Cardiac fibroblast (primary cell): ENCODE measurements around the gene CCNB1IP1.
"Not testable (repeated sequence)": the region's sequence is repeated elsewhere in the genome, so short reads cannot be mapped to it uniquely, and the experiment has no call there.

Source experiments
- DNase-seq, 2 donors: peaks; one replicate each; pipeline versions ENCODE4 v3.0.0 to v3.0.0-alpha.2; 2010; ENCODE audit warnings: low read depth in 2 of 2
- H3K4me3 ChIP-seq, 2 donors: replicated peaks in 1 of 2; 1 replicate in 1 of 2; 2 replicates in 1 of 2; pipeline ENCODE4 v1.5.1; 2011; ENCODE audit warnings: low read depth in 2 of 2, low read length in 2 of 2, mild to moderate bottlenecking in 2 of 2, moderate library complexity in 1 of 2
- TF ChIP-seq, protein P1 (sequence below): IDR thresholded peaks from one replicate; pipeline ENCODE4 v1.5.1; 2011; ENCODE audit warnings: low read depth, mild to moderate bottlenecking, low read length, inconsistent platforms

The CCNB1IP1 gene

DNA sequence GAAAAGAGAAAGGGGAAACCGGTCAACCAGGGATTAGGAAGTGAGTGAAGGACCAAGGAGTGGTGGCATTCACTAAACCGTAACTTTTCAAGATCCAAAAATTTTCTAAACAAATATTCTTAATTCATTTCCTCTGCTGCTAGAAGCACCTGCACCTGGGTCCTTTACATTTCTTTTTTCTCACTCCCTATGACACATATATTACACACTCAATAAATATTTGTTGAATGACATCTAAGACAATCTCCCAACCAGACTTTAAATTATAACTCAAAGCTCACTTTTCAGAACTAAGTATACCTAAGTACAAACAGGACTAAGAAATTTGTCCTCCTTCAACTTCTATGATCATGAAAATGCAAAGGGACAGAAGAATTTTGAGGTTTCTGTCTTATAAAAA is 38.4 kb downstream of the CCNB1IP1 start:
- no peak overlapping the region for H3K4me3 ChIP-seq
- no peak for DNase-seq
- TF ChIP-seq, protein P1, sequence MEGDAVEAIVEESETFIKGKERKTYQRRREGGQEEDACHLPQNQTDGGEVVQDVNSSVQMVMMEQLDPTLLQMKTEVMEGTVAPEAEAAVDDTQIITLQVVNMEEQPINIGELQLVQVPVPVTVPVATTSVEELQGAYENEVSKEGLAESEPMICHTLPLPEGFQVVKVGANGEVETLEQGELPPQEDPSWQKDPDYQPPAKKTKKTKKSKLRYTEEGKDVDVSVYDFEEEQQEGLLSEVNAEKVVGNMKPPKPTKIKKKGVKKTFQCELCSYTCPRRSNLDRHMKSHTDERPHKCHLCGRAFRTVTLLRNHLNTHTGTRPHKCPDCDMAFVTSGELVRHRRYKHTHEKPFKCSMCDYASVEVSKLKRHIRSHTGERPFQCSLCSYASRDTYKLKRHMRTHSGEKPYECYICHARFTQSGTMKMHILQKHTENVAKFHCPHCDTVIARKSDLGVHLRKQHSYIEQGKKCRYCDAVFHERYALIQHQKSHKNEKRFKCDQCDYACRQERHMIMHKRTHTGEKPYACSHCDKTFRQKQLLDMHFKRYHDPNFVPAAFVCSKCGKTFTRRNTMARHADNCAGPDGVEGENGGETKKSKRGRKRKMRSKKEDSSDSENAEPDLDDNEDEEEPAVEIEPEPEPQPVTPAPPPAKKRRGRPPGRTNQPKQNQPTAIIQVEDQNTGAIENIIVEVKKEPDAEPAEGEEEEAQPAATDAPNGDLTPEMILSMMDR: no peak

DNA sequence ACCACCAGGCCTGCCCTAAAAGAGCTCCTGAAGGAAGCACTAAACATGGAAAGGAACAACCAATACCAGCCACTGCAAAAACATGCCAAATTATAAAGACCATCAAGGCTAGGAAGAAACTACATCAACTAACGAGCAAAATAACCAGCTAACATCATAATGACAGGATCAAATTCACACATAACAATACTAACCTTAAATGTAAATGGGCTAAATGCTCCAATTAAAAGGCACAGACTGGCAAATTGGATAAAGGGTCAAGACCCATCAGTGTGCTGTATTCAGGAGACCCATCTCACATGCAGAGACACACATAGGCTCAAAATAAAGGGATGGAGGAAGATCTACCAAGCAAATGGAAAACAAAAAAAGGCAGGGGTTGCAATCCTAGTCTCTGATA is 51.1 kb downstream of the CCNB1IP1 start:
- DNase-seq, H3K4me3 ChIP-seq: not testable (repeated sequence)

DNA sequence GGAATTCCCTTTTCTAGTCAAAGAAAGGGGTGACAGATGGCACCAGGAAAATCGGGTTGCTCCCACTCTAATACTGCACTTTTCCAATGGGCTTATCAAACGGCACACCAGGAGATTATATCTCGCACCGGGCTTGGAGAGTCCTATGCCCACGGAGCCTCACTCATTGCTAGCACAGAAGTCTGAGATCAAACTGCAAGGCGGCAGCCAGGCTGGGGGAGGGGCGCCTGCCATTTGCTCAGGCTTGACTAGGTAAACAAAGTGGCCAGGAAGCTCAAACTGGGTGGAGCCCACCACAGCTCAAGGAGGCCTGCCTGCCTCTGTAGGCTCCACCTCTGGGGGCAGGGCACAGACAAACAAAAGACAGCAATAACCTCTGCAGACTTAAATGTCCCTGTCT is 52.8 kb downstream of the CCNB1IP1 start:
- not testable (repeated sequence) for H3K4me3 ChIP-seq, DNase-seq

DNA sequence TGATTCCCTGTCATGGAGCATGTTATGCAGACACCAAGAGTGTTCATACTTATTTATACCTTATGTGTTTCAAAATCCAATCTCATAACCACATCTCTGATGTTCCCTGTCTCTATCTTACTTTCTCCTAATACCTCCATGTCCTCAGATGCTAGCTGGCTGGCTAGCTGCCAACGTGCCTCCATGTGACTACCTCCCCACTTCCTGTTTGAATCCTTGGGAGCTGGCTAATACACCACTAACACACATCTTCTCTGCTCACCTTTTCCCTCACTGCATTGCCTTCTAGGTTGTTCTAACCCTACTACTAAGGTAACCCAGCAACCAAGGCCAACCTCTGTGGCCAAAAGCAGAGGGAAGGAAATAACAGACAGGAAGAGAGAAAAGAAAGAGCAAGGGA is 54.7 kb downstream of the CCNB1IP1 start:
- no peak overlapping the region for H3K4me3 ChIP-seq
- DNase-seq: peak; percentile 33 to 56
- TF ChIP-seq, protein P1: no peak

DNA sequence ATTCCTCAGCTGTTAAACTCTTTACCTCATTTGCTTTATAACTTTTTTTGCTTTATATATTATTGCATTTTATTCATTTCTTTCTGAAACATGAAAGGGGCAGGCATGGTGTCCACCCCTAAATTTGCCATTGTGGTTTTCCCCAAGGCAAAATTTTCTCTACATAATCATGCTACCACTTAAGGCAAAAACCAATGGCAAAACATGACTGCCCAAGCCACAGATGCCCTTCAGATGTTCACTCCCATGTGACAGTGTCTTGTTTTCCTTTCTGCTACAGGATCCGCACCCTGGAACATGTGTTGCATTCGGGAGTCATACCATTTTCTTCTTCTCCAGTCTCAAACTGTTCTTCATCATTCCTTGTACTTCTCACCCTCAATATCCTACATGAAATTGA is 55.7 kb downstream of the CCNB1IP1 start:
- TF ChIP-seq, protein P1: no peak
- no peak overlapping the region for H3K4me3 ChIP-seq

DNA sequence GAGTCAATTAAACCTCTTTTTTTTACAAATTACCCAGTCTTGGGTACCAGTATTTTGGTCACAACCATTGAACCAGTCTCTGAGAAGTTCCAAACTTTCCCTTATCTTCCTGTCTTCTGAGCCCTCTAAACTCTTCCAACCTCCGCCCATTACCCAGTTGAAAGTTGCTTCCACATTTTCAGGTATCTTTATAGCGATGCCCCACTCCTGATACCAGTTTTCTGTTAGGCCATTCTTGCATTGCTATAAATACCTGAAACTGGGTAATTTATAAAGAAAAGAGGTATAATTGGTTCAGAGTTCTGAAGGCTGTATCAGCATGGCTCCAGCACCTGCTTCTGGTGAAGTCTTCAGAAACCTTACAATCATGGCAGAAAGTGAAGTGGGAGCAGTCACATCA is 59.0 kb downstream of the CCNB1IP1 start:
- TF ChIP-seq, protein P1: no peak
- no peak overlapping the region for H3K4me3 ChIP-seq
- DNase-seq: no peak

More for the DNA sequence above, 55.7 kb downstream of the CCNB1IP1 start:
- DNase-seq: no peak

DNA sequence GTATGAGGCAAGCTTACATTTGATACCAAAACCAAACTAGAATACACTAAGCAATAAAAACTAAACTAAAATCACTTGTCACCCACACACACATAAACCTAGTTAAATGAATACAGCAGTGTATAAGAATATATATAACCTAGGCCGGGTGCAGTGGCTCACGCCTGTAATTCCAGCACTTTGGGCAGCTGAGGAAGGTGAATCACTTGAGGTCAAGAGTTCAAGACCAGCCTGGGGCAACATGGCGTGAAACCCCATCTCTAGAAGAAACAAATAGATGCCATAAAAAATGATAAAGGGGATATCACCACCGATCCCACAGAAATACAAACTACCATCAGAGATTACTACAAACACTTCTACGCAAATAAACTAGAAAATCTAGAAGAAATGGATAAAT is 68.7 kb downstream of the CCNB1IP1 start:
- H3K4me3 ChIP-seq, DNase-seq: not testable (repeated sequence)

DNA sequence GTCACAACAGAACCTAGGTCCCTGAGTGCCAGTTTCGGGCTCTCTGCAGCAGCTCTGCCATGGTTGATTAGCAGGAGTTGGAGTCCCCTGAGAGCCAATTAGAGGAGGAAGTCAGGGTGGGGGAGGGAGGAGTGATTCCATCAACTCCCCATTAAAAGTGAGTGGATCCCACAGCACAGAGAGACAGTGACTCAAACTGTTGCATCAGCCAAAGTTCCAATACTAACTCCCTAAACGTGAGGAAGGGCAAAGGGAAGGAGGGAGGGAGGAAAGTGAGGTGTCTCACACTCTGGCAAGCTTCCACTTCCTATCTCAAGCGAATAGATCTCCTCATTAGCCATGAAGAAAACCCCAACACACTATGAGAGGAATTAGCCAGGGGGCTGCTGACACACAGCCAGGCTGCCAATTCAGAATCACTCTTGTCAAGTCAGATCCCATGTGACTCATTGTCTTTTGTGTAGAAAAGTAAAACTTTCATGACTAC is 70.4 kb downstream of the CCNB1IP1 start:
- peak; percentile 53 to 75 for DNase-seq
- no peak overlapping the region for H3K4me3 ChIP-seq
- TF ChIP-seq, protein P1: no peak
